ENCODE measurements around the gene NCOA7.
"Not testable (repeated sequence)": the region's sequence is repeated elsewhere in the genome, so short reads cannot be mapped to it uniquely, and the experiment has no call there.

Gene NCOA7

GRCh38 chr6:125759184-125759902 is 31.4 kb upstream of the NCOA7 start:
- no peak for ATAC-seq

GRCh38 chr6:125759959-125760457 is 30.8 kb upstream of the NCOA7 start:
- no peak for ATAC-seq

- ATAC-seq, result no peak
These were observed 26.6 kb upstream of the NCOA7 start for GRCh38 chr6:125764121-125764671.

GRCh38 chr6:125765944-125766343 is 24.8 kb upstream of the NCOA7 start:
- ATAC-seq, result no peak

GRCh38 chr6:125766641-125767040 is 24.1 kb upstream of the NCOA7 start:
- no peak for ATAC-seq

GRCh38 chr6:125769147-125769783 is 21.5 kb upstream of the NCOA7 start:
- no peak for ATAC-seq

- ATAC-seq, result peak in 1 of 2 donors; percentile 63
These were observed 17.1 kb upstream of the NCOA7 start for GRCh38 chr6:125773387-125774341.

GRCh38 chr6:125776107-125776826 is 14.5 kb upstream of the NCOA7 start:
- ATAC-seq, result not testable (repeated sequence)

- peak; percentile 82 to 84 for ATAC-seq
These were observed 10.7 kb upstream of the NCOA7 start for GRCh38 chr6:125779924-125780539.

- ATAC-seq, result peak; percentile 72 to 76
These were observed 10.0 kb upstream of the NCOA7 start for GRCh38 chr6:125780540-125781313.

GRCh38 chr6:125781314-125781868 is 9.4 kb upstream of the NCOA7 start:
- ATAC-seq, result peak; percentile 34 to 42

- ATAC-seq, result no peak
These were observed 6.4 kb upstream of the NCOA7 start for GRCh38 chr6:125784365-125784764.

GRCh38 chr6:125787791-125788190 is 3.0 kb upstream of the NCOA7 start:
- no peak for ATAC-seq

GRCh38 chr6:125789167-125789566 is 1.6 kb upstream of the NCOA7 start:
- ATAC-seq, result no peak

GRCh38 chr6:125789576-125790357 is 993 bp upstream of the NCOA7 start:
- no peak for ATAC-seq

GRCh38 chr6:125791151-125791819 is 525 bp downstream of the NCOA7 start:
- peak; percentile 15 to 17 for ATAC-seq

GRCh38 chr6:125791820-125792165 is 1.0 kb downstream of the NCOA7 start:
- ATAC-seq, result no peak

- no peak for ATAC-seq
These were observed 1.4 kb downstream of the NCOA7 start for GRCh38 chr6:125792172-125792571.

GRCh38 chr6:125792680-125793079 is 1.9 kb downstream of the NCOA7 start:
- no peak for ATAC-seq

All from activated CD4-positive, CD25-positive, alpha-beta regulatory T cell treated with anti-CD3 and anti-CD28 coated beads, Interleukin-2, amount 50 U/mL, for 24 hours (primary cell).